H1 (cell line): ENCODE results near the gene SPPL2B. TPM values are rescaled to one million over a fixed set of nuclear protein-coding genes. Genes with fewer than 3 reads are reported as not detected.

Experiments used
- CTCF ChIA-PET: fragments of 300-600 bp; sonication (Branson Sonifier 250); formaldehyde crosslinking; loops from one replicate; lab custom pipeline; 2021; ENCODE audit not compliant: partially characterized antibody; lab: Charles Lee
- POLR2A ChIA-PET: fragments of 300-600 bp; sonication (Branson Sonifier 250); formaldehyde crosslinking; loops from one replicate; lab custom pipeline; 2021; ENCODE audit warnings: inconsistent platforms; ENCODE audit not compliant: partially characterized antibody; lab: Charles Lee
- DNase-seq, 2 experiments: peaks; one replicate each; pipeline versions ENCODE4 v3.0.0 to v3.0.0-alpha.2; 2010 to 2022; ENCODE audit warnings: low spot score in 2 of 2, low read depth in 1 of 2, mixed read lengths in 1 of 2
- FAIRE-seq: peaks from 2 replicates; lab custom pipeline; 2011; peaks lifted over from hg19 to GRCh38; lab: Jason Lieb, UNC
- H2AFZ ChIP-seq: 2 replicates; pipeline ENCODE4 v1.8.1; 2012; ENCODE audit warnings: low read length, inconsistent platforms
- H2AK5ac ChIP-seq: 2 replicates; pipeline ENCODE4 v1.6.1; 2013; ENCODE audit warnings: low read depth, low read length
- H2BK120ac ChIP-seq: replicated peaks from 2 replicates; pipeline ENCODE3; 2013; ENCODE audit warnings: low read depth, low read length, inconsistent platforms
- H2BK12ac ChIP-seq: 2 replicates; pipeline ENCODE4 v1.6.1; 2013; ENCODE audit warnings: low read depth, low read length
- H2BK15ac ChIP-seq: 2 replicates; pipeline ENCODE4 v1.6.1; 2013; ENCODE audit warnings: low read length
- H2BK20ac ChIP-seq: 2 replicates; pipeline ENCODE4 v1.6.1; 2013; ENCODE audit warnings: low read length
- H2BK5ac ChIP-seq: 2 replicates; pipeline ENCODE4 v1.6.1; 2013; ENCODE audit warnings: low read depth, low read length
- H3K14ac ChIP-seq: 2 replicates; pipeline ENCODE4 v1.6.1; 2013; ENCODE audit warnings: inconsistent platforms; ENCODE audit not compliant: insufficient read length
- H3K18ac ChIP-seq: 2 replicates; pipeline ENCODE4 v1.6.1; 2013; ENCODE audit warnings: low read length; ENCODE audit errors: extremely low read depth
- H3K23ac ChIP-seq: 2 replicates; pipeline ENCODE4 v1.6.1; 2013; ENCODE audit warnings: inconsistent platforms; ENCODE audit not compliant: insufficient read length
- H3K23me2 ChIP-seq: 2 replicates; pipeline ENCODE4 v1.6.1; 2013; ENCODE audit warnings: low read depth, low read length
- H3K27ac ChIP-seq: 2 replicates; pipeline ENCODE4 v1.6.1; 2011; ENCODE audit warnings: low read depth, low read length, inconsistent platforms
- H3K27me3 ChIP-seq, 4 experiments: replicated peaks in 1 of 4; 1 replicate in 1 of 4; 2 replicates in 3 of 4; pipeline versions ENCODE4 v1.6.1 to v1.8.1; 2011 to 2013; ENCODE audit warnings: low read length in 3 of 4, mild to moderate bottlenecking in 3 of 4, inconsistent platforms in 2 of 4, mixed read lengths in 2 of 4, moderate library complexity in 1 of 4; ENCODE audit not compliant: control insufficient read depth in 3 of 4, insufficient read depth in 3 of 4; ENCODE audit errors: extremely low read depth in 1 of 4
- H3K36me3 ChIP-seq, 4 experiments: 2 replicates each; pipeline versions ENCODE4 v1.6.1 to v1.8.1; 2011 to 2013; ENCODE audit warnings: mild to moderate bottlenecking in 4 of 4, low read length in 3 of 4, moderate library complexity in 2 of 4, control low read depth in 1 of 4, inconsistent platforms in 1 of 4; ENCODE audit not compliant: insufficient read depth in 4 of 4, control insufficient read depth in 2 of 4
- H3K4ac ChIP-seq: replicated peaks from 2 replicates; pipeline ENCODE3; 2013; ENCODE audit warnings: low read length, low read depth, mixed read lengths, inconsistent platforms; ENCODE audit not compliant: insufficient read length
- H3K4me1 ChIP-seq, 4 experiments: replicated peaks in 1 of 4; 1 replicate in 1 of 4; 2 replicates in 3 of 4; pipeline versions ENCODE4 v1.6.1 to v1.8.1; 2011 to 2013; ENCODE audit warnings: low read length in 3 of 4, inconsistent platforms in 2 of 4, mixed read lengths in 1 of 4; ENCODE audit not compliant: insufficient read depth in 4 of 4, control insufficient read depth in 3 of 4
- H3K4me2 ChIP-seq, 2 experiments: 2 replicates each; pipeline versions ENCODE4 v1.6.1 to v1.8.1; 2011 to 2013; ENCODE audit warnings: low read depth in 2 of 2, low read length in 2 of 2, control low read depth in 1 of 2, inconsistent platforms in 1 of 2, mild to moderate bottlenecking in 1 of 2; ENCODE audit not compliant: insufficient read depth in 1 of 2
- H3K4me3 ChIP-seq, 4 experiments: fragments of 200-600, 300-600 bp in 1 of 4; sonication (generic), shearing (Covaris generic), sonication (Bioruptor Twin) in 1 of 4; 2 replicates each; pipeline versions ENCODE4 v1.5.1 to v1.8.1; 2011 to 2016; ENCODE audit warnings: low read length in 4 of 4, low read depth in 3 of 4, control low read depth in 2 of 4, inconsistent platforms in 2 of 4, mild to moderate bottlenecking in 2 of 4, mixed read lengths in 1 of 4, moderate library complexity in 1 of 4; ENCODE audit not compliant: insufficient read depth in 2 of 4; ENCODE audit errors: extremely low read depth in 1 of 4
- H3K56ac ChIP-seq: replicated peaks from 2 replicates; pipeline ENCODE3; 2013; ENCODE audit warnings: low read depth, mild to moderate bottlenecking, mixed read lengths, low read length, inconsistent platforms; ENCODE audit not compliant: insufficient read length
- H3K79me1 ChIP-seq: 2 replicates; pipeline ENCODE4 v1.6.1; 2013; ENCODE audit warnings: low read depth, low read length, control low read depth
- H3K79me2 ChIP-seq, 2 experiments: 2 replicates each; pipeline versions ENCODE4 v1.6.1 to v1.8.1; 2012 to 2013; ENCODE audit warnings: low read length in 2 of 2, mild to moderate bottlenecking in 2 of 2, inconsistent platforms in 1 of 2; ENCODE audit not compliant: insufficient read depth in 2 of 2, control insufficient read depth in 1 of 2
- H3K9ac ChIP-seq, 4 experiments: replicated peaks in 1 of 4; 1 replicate in 1 of 4; 2 replicates in 3 of 4; pipeline versions ENCODE4 v1.6.1 to v1.8.1; 2011 to 2013; ENCODE audit warnings: low read depth in 3 of 4, low read length in 3 of 4, control low read depth in 2 of 4, mild to moderate bottlenecking in 2 of 4, moderate library complexity in 2 of 4, inconsistent platforms in 1 of 4; ENCODE audit errors: extremely low read depth in 1 of 4
- H3K9me3 ChIP-seq, 2 experiments: 2 replicates each; pipeline versions ENCODE4 v1.6.1 to v1.8.1; 2012 to 2013; ENCODE audit warnings: mild to moderate bottlenecking in 2 of 2, moderate library complexity in 2 of 2, control low read depth in 1 of 2, inconsistent platforms in 1 of 2, low read depth in 1 of 2, low read length in 1 of 2, mixed read lengths in 1 of 2; ENCODE audit not compliant: insufficient read depth in 2 of 2
- H4K20me1 ChIP-seq, 2 experiments: replicated peaks in 1 of 2; 2 replicates each; pipeline versions ENCODE3 to v1.8.1; 2011 to 2013; ENCODE audit warnings: inconsistent platforms in 2 of 2, low read length in 2 of 2, mild to moderate bottlenecking in 1 of 2; ENCODE audit not compliant: insufficient read depth in 2 of 2, control insufficient read depth in 1 of 2
- H4K5ac ChIP-seq: 2 replicates; pipeline ENCODE4 v1.6.1; 2013; ENCODE audit warnings: low read length, low read depth, mixed read lengths, inconsistent platforms; ENCODE audit not compliant: insufficient read length
- H4K8ac ChIP-seq: 2 replicates; pipeline ENCODE4 v1.8.0; 2013; ENCODE audit warnings: mild to moderate bottlenecking, moderate library complexity, low read length, inconsistent platforms; ENCODE audit not compliant: insufficient read depth; ENCODE audit errors: extremely low read depth
- H4K91ac ChIP-seq: replicated peaks from 2 replicates; pipeline ENCODE3; 2013; ENCODE audit warnings: low read length, mixed read lengths, inconsistent platforms; ENCODE audit not compliant: insufficient read length
- BACH1 ChIP-seq: IDR thresholded peaks from 2 replicates; pipeline ENCODE4 v1.6.1; 2012; ENCODE audit warnings: low read length, improper control_type of control experiment
- FOSL1 ChIP-seq: IDR thresholded peaks from 2 replicates; pipeline ENCODE4 v1.6.1; 2011; ENCODE audit warnings: mild to moderate bottlenecking, low read depth, low read length, moderate library complexity; ENCODE audit not compliant: insufficient read depth
- GTF2F1 ChIP-seq: IDR thresholded peaks from 2 replicates; pipeline ENCODE4 v1.6.1; 2012; ENCODE audit warnings: low read depth, low read length, improper control_type of control experiment, borderline replicate concordance
- JUND ChIP-seq: IDR thresholded peaks from 2 replicates; pipeline ENCODE4 v1.6.1; 2011; ENCODE audit warnings: mild to moderate bottlenecking, improper control_type of control experiment, low read length
- KDM1A ChIP-seq: fragments of 200-600, 300-600 bp; sonication (generic); IDR thresholded peaks from 2 replicates; pipeline ENCODE4 v1.7.1; 2016; ENCODE audit warnings: mild to moderate bottlenecking, low read length, borderline replicate concordance
- NRF1 ChIP-seq: IDR thresholded peaks from 2 replicates; pipeline ENCODE4 v1.6.1; 2011; ENCODE audit warnings: mild to moderate bottlenecking, low read depth, low read length, improper control_type of control experiment
- POU5F1 ChIP-seq: IDR thresholded peaks from 2 replicates; pipeline ENCODE4 v1.6.1; 2011; ENCODE audit warnings: low read depth, mild to moderate bottlenecking, low read length, moderate library complexity
- SAP30 ChIP-seq: fragments of 300-600 bp; sonication (generic); IDR thresholded peaks from 2 replicates; pipeline ENCODE4 v1.7.1; 2012; ENCODE audit warnings: low read length, moderate library complexity, mild to moderate bottlenecking, inconsistent platforms; ENCODE audit not compliant: insufficient read depth, insufficient replicate concordance
- TAF7 ChIP-seq: optimal IDR thresholded peaks from 2 replicates; pipeline ENCODE3; 2011; ENCODE audit warnings: low read depth, mild to moderate bottlenecking, inconsistent platforms, low read length, moderate library complexity, borderline replicate concordance
- YY1 ChIP-seq: IDR thresholded peaks from 2 replicates; pipeline ENCODE4 v1.6.1; 2011; ENCODE audit warnings: low read depth, mild to moderate bottlenecking, low read length
- ZNF274 ChIP-seq: IDR thresholded peaks from 2 replicates; pipeline ENCODE4 v1.7.0; 2012; ENCODE audit warnings: low read length, borderline replicate concordance; ENCODE audit errors: extremely low read depth
- WGBS, 2 experiments: shearing (Covaris generic) in 1 of 2; methylation state at CpG; one replicate each; pipeline versions ENCODE4 v1.1.6 to v1.1.7; 2013 to 2015; ENCODE audit warnings: low lambda C conversion rate in 2 of 2, mixed read lengths in 2 of 2, inconsistent platforms in 1 of 2, low coverage in 1 of 2, missing lambda C conversion rate in 1 of 2; ENCODE audit not compliant: insufficient replicate concordance in 2 of 2, insufficient coverage in 1 of 2, insufficient read length in 1 of 2; ENCODE audit errors: extremely low coverage in 1 of 2, missing lambda C conversion rate in 1 of 2; 5-methylcytosine and 5-hydroxymethylcytosine counted together
- polyA plus RNA-seq, 7 experiments: library from polyadenylated mRNA; depleted of rRNA in 3 of 7; stranded (reverse) in 5 of 7; unstranded in 2 of 7; fragments of >200 nt in 5 of 7; fragments of 200-250 nt in 2 of 7; gene quantifications; 1 replicate in 5 of 7; 2 replicates in 1 of 7; 4 replicates in 1 of 7; pipeline versions ENCODE4 v1.2.1 to v1.2.3, GENCODE V29; 2011 to 2013; ENCODE audit warnings: missing spikeins in 2 of 7, mixed read lengths in 2 of 7
- total RNA-seq: library from RNA; stranded (reverse); fragmentation: NEBNext Ultra II Directional; extraction: Animal tissue kit (Norgen Biotek cat#: 25700); gene quantifications from 2 replicates; pipeline ENCODE4 v1.2.1, GENCODE V29; 2021
- TF ChIP-seq, protein P1 (sequence below): IDR thresholded peaks from 2 replicates; pipeline ENCODE4 v1.6.1; 2011; ENCODE audit warnings: low read length, improper control_type of control experiment

Gene SPPL2B
- total and polyA plus RNA-seq, 2 of the 8 experiments (the other 6 are each of a cell fraction or from before 2014, with no cell fraction given), result 34.8 to 55.7 TPM

DNA sequence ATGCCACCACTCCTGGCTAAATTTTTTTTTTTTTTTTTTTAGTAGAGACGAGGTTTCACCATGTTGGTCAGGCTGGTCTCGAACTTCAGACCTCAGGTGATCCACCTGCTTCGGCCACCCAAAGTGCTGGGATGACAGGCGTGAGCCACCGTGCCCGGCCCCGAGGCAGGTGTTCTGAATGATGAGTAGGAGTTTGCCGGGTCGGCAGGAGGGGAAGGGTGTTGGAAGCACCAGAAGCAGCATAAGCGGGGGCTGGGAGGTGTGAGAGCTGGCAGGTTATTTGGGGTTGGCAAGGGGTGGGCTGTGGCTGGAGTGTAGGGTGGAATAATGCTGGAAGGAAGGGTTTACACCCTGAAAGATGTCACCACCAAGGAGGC lies 1.8 kb downstream of the SPPL2B start:
- Histone ChIP-seq H3K56ac (no peak overlapping the region), H2BK20ac (no peak overlapping the region), H2BK15ac (no peak overlapping the region), H4K20me1 (peaks cover 1 to 19% of the 10 kb centered on the region in 2 experiments), H3K4me3 (no peak overlapping the region), H3K23ac (no peak overlapping the region), H3K18ac (no peak overlapping the region), H2AFZ (no peak overlapping the region), H4K91ac (no peak overlapping the region), H3K14ac (no peak overlapping the region), H2AK5ac (no peak overlapping the region), H3K79me1 (peaks cover 25% of the 10 kb centered on the region), H2BK12ac (no peak overlapping the region), H2BK5ac (no peak overlapping the region), H3K27ac (no peak overlapping the region), H3K4ac (no peak overlapping the region), H4K5ac (no peak overlapping the region), H3K4me2 (peak overlapping the region in 1 of 2 experiments; percentile 35; a peak in 1 of 4 replicates), H3K36me3 (peaks cover 0 to 4% (median under 1%) of the 10 kb centered on the region in 4 experiments; a peak in 3 of 8 replicates), H3K9me3 (peaks cover 0 to under 1% of the 10 kb centered on the region in 2 experiments; a peak in 1 of 4 replicates), H3K79me2 (peaks cover 5 to 63% of the 10 kb centered on the region in 2 experiments; a peak in 3 of 4 replicates), H3K27me3 (no peaks in the 10 kb centered on the region), H3K4me1 (peaks cover 0 to 33% (median 15%) of the 10 kb centered on the region in 4 experiments; a peak in 6 of 7 replicates), H2BK120ac (no peak overlapping the region), H3K23me2 (peaks cover 11% of the 10 kb centered on the region; the same call in 1 of the 2 replicates), H3K9ac (no peak overlapping the region), H4K8ac (no peak overlapping the region)
- 90% methylated on average over 4 of the region's 10 CpGs; no CpG with 5 or more reads in 1 of the 2 experiments for whole genome bisulfite sequencing, 2 experiments
- FAIRE-seq (no peak), DNase-seq (no peak)
- ChIA-PET POLR2A (interaction anchor here (0.6 to 1.3 kb wide), 6 partner anchors 14 to 95 kb away, joined by 3 to 9 read pairs (median 3); no protein-coding TSS in a partner anchor), CTCF (interaction anchor here (0.7 to 6.3 kb wide), 4 partner anchors 14 to 746 kb away, joined by 3 to 27 read pairs (median 3); no protein-coding TSS in a partner anchor)
- TF ChIP-seq YY1, result no peak
- no peak for TF ChIP-seq FOSL1
- TF ChIP-seq TAF7, result no peak
- TF ChIP-seq POU5F1, result no peak
- TF ChIP-seq BACH1, result no peak
- no peak for TF ChIP-seq KDM1A
- TF ChIP-seq ZNF274, result no peak
- no peak for TF ChIP-seq GTF2F1
- TF ChIP-seq JUND, result no peak
- TF ChIP-seq, protein P1, sequence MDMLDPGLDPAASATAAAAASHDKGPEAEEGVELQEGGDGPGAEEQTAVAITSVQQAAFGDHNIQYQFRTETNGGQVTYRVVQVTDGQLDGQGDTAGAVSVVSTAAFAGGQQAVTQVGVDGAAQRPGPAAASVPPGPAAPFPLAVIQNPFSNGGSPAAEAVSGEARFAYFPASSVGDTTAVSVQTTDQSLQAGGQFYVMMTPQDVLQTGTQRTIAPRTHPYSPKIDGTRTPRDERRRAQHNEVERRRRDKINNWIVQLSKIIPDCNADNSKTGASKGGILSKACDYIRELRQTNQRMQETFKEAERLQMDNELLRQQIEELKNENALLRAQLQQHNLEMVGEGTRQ, result no peak
- TF ChIP-seq SAP30, result no peak
- TF ChIP-seq NRF1, result no peak
